Lower leg skin (tissue), 3 donors: ENCODE measurements around the gene UST.

Experiments
- POLR2A ChIP-seq, 2 donors: fragments of 450-650 bp; IDR thresholded peaks; one replicate each; pipeline ENCODE4 v1.6.1; 2016 to 2017; ENCODE audit warnings: antibody characterized with exemption in 2 of 2, mild to moderate bottlenecking in 1 of 2, moderate library complexity in 1 of 2
- TF ChIP-seq, protein P1 (sequence below), 3 donors: fragments of 450-650 bp; IDR thresholded peaks; one replicate each; pipeline ENCODE4 v1.5.1; 2016; ENCODE audit warnings: antibody characterized with exemption in 3 of 3, mild to moderate bottlenecking in 3 of 3, moderate library complexity in 2 of 3

DNA sequence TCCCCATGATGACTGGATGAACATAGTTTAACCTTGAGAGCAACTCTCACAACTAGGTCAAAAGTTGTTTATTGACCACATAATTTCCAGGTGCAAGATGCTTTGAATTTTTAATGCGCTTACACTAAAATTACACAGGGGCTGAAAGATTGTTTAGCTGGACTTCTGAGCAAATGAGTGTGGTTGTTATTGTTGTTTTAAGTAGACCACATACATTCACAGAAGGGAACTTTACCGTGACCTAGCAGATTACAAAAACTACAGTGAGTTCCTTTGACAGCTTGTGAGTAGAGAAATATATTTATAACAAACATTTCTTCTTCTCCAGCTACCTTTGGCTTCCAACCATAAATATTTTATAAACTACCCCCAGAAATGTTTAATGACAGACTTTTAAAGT lies 178.9 kb downstream of the UST start:
- TF ChIP-seq, protein P1, sequence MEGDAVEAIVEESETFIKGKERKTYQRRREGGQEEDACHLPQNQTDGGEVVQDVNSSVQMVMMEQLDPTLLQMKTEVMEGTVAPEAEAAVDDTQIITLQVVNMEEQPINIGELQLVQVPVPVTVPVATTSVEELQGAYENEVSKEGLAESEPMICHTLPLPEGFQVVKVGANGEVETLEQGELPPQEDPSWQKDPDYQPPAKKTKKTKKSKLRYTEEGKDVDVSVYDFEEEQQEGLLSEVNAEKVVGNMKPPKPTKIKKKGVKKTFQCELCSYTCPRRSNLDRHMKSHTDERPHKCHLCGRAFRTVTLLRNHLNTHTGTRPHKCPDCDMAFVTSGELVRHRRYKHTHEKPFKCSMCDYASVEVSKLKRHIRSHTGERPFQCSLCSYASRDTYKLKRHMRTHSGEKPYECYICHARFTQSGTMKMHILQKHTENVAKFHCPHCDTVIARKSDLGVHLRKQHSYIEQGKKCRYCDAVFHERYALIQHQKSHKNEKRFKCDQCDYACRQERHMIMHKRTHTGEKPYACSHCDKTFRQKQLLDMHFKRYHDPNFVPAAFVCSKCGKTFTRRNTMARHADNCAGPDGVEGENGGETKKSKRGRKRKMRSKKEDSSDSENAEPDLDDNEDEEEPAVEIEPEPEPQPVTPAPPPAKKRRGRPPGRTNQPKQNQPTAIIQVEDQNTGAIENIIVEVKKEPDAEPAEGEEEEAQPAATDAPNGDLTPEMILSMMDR (IDR thresholded peaks at IDR 0.05), result no peak
- no peak for TF ChIP-seq POLR2A (IDR thresholded peaks at IDR 0.05)
